ACHN (cell line): Measurements from ENCODE around the gene SPDYE3.
"Not testable (repeated sequence)": the region's sequence is repeated elsewhere in the genome, so short reads cannot be mapped to it uniquely, and the experiment has no call there.

Experiments
- DNase-seq: peaks from one replicate; pipeline ENCODE4 v3.0.0-alpha.2; 2015
- in situ Hi-C: cut with HindIII; loops from 2 replicates; pipeline ENCODE4 v1.10.0; 2017; ENCODE audit warnings: low sequenced_read_pairs, low pct_ligation_motif_present, low pct_unique_long_range_greater_than_20kb

SPDYE3 gene

DNA sequence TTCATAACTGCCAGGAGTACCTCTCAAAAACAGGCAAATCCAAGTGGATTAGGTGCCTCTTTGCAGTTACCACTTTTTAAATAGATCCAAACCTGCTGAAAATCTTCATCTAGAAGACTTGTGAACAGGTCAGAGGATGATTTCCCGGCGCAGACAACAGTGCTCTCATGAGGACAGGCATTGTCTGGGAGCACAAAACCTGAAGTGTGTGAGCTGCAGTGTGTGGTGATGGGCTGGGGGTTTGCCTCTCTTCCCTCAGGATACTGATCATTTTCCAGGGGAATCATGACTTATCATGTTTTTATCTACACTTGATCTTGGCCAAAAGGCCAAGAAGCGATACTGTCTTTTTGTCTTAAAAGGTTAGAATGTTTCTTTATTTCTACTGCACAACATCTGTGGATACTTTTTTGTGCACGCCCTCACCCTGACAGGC is 36.6 kb downstream of the SPDYE3 start:
- DNase-seq, in situ Hi-C loops: not testable (repeated sequence)

DNA sequence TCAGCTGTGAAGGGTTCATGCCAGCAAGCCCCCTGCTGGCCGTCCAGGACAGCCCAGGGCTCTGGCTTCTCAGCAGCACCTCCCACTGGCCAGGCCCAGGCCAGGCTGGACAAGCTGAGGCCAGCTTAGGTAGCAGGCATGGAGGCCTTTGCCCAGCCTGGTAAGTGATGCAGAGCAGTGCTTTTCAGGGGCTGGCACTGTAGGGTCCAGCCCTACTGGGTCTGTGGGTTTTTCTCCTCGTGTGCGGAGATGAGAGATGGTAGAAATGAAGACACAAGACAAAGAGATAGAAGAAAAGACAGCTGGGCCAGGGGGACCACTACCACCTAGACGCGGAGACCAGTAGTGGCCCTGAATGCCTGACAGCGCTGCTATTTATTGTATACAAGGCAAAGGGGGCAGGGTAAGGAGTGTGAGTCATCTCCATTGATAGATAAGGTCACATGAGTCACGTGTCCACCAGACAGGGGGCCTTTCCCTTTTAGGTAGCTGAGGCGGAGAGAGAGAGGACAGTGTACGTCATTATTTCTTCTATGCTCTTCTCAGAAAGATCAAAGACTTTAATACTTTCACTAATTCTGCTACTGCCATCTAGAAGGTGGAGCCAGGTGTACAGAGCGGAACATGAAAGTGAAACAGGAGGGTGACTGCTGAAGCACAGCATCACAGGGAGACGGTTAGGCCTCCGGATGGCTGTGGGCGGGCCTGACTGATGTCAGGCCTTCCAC is 37.2 kb downstream of the SPDYE3 start:
- peak; percentile 77 for DNase-seq
- in situ Hi-C loops, result not testable (repeated sequence)

DNA sequence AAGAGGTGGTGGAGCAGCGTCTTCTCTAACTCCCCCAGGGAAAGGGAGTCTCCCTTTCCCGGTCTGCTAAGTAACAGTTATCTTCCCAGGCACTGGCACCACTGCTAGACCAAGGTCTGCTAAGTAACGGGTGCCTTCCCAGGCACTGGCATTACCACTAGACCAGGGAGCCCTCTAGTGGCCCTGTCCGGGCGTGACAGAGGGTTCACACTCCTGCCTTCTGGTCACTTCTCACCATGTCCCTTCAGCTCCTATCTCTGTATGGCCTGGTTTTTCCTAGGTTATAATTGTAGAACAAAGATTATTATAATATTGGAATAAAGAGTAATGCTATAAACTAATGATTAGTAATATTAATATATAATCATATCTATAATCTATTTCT is 37.8 kb downstream of the SPDYE3 start:
- peak; percentile 74 for DNase-seq

DNA sequence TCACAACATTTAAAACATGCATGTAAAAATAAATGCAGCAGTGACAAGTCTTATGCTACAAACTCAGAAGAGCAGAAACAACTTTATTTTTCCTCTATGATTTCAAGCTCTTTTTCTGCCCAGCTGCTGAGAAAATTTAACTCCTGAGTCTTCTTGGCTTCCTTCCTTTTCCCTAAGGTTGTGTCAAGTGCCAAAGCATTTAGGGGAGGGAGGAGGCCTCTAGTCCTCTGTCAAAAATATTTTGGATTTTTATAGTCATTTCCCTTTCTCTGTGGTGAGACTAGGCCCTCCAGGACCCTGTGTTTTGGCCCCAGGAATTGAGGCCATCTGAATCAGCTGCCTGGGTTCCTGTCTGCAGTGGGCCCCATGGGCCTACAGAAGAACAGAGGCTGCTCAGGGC is 39.4 kb downstream of the SPDYE3 start:
- DNase-seq, result no peak
- in situ Hi-C loops, result no loop called here

More for the DNA sequence above, 37.8 kb downstream of the SPDYE3 start:
- in situ Hi-C loops, result not testable (repeated sequence)

DNA sequence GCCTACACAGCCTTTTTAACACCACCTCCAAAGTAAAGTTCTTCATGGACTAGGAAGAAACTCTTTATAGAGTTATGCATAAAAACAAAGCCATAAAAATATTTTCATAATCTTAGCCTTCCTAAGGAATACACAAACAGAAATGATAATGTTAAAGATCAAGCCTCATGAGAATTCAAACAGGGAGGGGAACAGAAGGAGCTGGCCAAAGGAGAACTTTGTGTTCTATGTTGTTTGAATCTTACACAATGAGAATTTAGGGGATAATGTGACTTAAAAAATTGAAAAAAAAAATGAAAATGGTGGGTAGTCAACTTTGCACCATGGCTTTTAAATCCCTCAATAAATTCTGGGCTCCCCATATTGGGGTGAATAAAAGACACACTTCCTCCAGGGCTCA is 41.3 kb downstream of the SPDYE3 start:
- in situ Hi-C loops, result no loop called here

DNA sequence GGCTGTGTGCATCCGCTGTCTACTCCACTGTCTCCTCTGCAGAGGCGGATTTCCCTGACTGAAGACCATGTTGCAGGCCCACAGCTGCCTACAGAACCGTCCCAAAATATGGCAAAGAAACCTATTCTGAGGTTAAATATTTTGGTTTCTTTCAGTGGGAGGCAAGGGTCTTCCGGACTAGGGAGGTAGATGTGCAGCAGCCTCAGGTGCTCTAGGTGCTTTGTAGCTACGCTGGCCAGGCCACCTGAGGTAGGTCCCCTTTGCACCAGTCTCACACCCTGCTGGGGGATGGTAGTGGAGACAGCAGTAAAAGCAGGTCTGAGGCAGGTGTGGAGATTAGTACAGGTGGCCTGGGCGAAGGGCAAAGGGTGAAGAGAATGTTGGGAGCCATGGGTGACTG is 42.3 kb downstream of the SPDYE3 start:
- in situ Hi-C loops, result no loop called here
- no peak for DNase-seq

More for the DNA sequence above, 41.3 kb downstream of the SPDYE3 start:
- no peak for DNase-seq

DNA sequence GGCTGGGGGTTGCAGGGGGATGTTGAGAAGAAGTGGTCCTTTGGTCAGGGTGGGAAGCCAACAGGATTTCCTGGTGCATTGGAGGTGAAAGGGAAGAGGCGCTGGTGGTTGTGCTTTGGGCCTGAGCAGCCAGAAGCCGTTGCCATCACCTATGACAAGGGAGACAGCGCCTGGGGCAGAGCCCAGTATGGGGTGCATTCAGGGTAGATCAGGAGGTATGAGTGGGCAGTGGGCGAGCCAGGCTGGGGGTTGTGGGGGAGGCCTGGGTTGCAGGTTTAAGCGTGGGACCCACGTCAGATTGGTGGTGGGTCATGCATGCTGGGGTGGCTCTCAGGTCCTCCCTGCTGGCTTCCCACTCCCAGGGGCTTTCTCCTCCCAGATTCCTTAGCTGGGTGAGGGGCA is 44.2 kb downstream of the SPDYE3 start:
- DNase-seq, result no peak
- in situ Hi-C loops, result no loop called here

DNA sequence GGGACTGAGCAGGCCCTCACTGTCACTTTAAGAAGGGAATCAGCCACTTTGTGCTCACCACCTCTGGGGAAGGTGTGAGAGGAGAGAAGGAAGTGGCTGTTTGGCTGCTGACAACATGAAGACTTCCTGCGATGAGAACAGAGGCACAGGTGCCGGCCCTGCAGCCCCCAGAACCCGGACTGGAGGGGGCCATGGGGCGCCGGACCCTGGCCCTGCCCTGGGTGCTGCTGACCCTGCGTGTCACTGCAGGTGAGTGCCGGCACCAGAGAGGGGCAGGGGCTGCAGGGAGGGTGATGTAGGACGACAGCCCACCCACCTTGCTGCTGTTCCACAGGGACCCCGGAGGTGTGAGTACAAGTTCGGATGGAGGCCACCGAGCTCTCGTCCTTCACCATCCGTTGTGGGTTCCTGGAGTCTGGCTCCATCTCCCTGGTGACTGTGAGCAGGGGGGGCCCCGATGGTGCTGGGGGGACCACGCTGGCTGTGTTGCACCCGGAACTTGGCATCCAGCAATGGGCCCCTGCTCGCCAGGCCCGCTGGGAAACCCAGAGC is 44.8 kb downstream of the SPDYE3 start:
- DNase-seq, in situ Hi-C loops: not testable (repeated sequence)

DNA sequence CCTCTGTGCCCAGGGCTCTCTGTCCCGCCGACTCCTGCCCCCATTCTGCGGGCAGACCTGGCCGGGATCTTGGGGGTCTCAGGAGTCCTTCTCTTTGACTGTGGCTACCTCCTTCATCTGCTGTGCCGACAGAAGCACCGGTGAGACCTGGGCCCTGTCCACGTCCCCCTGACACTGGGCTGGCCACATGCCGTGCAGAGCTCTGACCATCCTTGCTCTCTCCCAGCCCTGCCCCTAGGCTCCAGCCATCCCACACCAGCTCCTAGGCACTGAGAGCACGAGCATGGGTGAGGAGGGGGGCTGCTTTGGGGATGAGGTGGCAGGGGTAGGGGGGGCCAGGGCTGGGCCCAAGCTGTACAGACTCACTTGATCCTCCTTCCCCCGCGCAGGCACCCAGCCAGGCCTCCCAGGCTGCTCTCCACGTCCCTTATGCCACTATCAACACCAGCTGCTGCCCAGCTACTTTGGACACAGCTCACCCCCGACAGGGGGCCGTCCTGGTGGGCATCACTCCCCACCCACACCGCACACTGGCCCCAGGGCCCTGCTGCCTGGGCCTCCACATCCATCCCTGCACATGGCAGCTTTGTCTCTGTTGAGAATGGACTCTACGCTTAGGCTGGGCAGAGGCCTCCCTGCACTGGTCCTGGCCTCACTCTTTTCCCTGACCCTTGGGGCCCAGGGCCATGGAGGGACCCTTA is 45.6 kb downstream of the SPDYE3 start:
- in situ Hi-C loops, result no loop called here
- DNase-seq, result no peak

DNA sequence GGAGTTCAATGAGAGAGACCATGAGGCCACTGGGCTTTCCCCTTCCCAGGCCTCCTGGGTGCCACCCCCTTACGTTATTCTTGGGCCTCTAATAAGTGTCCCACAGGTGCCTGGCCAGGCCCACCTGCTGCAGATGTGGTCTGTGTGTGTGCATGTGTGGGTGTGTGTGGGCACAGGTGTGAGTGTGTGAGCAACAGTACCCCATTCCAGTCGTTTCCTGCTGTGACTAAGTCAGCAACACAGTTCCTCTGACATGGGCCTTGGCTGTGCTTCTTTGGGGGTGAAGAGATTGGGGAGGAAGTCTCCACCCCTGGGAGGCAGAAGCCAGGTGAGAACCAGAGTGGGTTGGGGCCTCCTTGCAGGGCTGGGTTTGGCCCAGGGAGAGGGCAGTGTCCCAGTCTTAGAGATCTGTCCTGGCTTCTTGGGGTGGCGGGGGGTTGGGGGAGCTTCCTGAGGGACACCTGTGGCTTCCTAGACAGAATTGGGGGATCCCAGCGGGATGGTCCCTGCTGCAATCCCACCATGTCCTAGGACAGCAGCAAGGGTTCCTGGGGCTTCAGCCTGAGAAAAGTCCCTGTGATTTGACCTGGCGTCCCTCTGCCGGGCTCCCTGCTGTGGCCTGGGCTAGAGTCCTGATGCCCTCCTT is 46.3 kb downstream of the SPDYE3 start:
- DNase-seq, result no peak
- in situ Hi-C loops, result no loop called here

DNA sequence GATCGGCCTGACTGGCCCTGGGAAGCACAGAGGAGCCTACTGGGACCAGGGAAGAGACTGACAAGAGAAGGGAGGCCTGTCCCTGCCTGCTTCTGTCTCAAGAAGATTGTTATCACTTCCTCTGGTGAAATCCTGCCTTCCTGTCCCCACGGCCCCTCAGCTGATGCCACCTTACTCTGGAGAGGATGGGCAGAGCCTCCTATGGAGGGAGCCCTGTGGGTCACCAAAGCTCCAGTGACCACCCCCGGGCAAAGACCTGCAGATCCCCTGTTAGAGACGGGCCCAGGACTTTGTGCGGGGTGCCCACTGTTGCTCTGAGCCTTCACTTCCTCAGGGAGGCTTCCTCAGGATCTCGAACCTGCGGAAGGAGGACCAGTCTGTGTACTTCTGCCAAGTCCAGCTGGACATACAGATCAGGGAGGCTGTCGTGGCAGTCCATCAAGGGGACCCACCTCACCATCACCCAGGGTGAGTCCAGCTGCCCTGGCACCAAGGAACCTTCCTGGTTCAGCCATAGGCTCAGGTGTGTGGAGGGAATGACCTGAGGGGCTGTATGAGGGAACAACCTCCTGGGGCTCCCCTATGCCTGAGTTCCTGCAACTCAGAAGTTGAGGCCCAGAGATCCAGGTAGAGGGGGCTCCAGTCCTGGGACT is 49.0 kb downstream of the SPDYE3 start:
- DNase-seq, result no peak
- in situ Hi-C loops, result no loop called here

DNA sequence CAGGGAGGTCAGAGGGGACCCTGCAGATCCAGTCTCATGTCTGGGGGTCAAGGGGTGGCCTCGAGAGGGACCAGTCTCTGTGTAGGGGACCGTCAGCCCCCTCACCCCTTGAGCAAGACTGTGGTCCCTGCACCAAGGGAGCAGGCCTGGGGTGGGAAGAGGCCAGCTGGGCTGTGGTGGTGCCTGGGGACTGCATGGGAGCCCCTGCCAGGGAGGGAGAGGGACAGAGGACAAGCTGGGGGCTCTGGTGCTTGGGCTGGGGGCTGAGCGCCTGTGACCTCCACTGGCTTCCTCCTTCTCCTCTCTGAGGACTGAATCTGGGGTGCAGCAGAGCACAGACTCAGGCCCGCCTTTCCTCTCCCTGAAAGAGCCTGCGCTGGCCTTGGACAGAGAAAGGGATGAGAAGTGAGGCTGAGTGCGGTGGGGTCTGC is 49.6 kb downstream of the SPDYE3 start:
- in situ Hi-C loops, result no loop called here
- no peak for DNase-seq

DNA sequence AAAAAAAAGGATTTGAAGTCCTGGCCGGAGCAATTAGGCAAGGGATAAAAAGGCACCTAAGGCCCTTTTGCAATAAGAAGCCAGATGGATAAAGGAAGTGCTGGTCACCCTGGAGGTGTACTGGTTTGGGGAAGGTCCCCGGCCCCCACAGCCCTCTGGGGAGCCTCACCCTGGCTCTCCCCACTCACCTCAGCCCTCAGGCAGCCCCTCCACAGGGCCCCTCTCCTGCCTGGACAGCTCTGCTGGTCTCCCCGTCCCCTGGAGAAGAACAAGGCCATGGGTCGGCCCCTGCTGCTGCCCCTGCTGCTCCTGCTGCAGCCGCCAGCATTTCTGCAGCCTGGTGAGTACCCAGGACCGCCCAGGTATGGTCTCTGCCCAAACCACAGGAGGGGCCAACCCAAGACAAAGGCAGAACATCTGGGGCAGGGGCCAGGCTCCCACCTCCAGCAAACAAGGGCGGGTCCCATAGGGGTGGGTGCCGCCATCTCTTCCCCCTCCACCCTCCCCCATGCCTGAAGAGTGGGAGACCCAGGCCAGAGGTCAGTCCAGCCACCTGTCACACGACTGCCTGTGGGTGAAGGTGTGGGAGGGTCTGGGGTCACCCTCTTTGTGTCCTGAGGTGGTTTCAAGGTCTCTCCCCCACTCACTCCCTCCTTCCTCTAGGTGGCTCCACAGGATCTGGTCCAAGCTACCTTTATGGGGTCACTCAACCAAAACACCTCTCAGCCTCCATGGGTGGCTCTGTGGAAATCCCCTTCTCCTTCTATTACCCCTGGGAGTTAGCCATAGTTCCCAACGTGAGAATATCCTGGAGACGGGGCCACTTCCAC is 50.7 kb downstream of the SPDYE3 start, which contains the start of gene PILRB:
TSS of gene PILRB (plus strand) at position 91 of the 830 bp plus-strand sequence. CDS start at position 277, 186 bp downstream.
- no peak for DNase-seq
- in situ Hi-C loops, result no loop called here

DNA sequence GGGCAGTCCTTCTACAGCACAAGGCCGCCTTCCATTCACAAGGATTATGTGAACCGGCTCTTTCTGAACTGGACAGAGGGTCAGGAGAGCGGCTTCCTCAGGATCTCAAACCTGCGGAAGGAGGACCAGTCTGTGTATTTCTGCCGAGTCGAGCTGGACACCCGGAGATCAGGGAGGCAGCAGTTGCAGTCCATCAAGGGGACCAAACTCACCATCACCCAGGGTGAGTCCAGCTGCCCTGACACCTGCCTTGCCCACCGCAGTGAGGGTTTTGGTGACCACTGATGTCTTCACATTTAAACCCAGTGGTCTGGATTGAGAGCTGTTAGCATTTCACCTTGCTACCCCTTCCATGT is 51.3 kb downstream of the SPDYE3 start:
- DNase-seq, result no peak
- in situ Hi-C loops, result no loop called here

DNA sequence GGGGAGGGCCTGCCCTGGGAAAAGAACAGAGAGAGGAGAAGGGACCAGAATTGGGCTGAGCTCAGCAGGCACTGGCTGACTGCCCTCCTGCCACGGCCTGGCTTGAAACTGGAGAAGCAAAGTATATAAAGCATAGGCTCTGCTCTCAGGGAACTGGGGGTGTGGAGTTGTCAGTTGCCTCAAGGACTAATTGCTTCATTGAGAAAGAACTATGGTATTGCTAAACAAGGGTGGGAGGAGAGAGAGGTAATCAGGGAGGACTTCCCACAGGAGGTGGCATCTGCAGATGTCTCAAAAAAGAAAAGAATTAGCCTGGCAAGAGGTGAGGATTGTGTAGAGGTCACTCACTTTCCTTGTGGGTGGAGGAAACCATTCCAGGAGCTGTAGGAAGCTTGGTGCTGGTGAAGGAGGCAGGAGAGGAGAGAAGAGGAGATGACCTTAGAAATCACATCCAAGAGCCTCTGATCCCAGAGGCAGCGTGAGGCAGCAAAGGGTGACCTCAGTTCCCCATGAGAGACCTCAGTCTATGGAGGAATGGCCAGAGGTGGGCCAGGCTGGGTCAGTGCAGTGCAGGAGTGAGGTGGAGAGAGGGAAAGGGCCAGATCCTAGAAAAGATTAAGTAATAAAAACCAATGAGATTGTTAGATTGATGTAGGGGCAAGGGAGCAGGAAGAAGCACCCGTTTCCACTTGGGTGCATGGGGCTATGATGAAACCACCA is 52.8 kb downstream of the SPDYE3 start:
- no peak for DNase-seq
- in situ Hi-C loops, result no loop called here

DNA sequence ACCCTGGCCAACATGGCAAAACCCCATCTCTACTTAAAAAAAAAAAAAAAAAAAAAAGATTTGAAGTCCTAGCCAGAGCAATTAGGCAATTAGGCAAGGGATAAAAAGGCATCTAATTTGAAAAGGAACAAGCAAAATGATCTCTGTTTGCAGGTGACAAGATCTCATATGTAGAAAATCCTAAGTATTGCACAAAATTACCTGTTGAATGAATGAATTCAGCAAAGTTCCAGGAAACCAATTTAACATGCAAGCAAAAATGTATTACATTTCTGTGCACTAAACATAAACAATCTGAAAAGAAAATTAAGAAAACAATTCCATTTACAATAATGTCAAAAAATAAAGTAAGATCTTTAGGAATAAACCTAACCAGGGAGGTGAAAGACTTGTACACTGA is 55.6 kb downstream of the SPDYE3 start:
- in situ Hi-C loops, result no loop called here
- DNase-seq, result no peak

DNA sequence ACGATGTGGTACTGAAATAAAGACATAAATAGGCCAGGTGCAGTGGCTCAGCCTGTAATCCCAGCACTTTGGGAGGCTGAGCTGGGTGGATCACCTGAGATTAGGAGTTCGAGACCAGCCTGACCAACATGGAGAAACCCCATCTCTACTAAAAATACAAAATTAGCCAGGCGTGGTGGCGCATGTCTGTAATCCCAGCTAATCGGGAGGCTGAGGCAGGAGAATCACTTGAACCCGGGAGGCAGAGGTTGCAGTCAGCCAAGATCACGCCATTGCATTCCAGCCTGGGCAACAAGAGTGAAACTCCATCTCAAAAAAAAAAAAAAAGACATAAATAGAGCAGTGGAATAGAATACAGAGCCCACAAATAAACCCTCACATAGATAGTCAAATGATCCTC is 56.3 kb downstream of the SPDYE3 start:
- DNase-seq, in situ Hi-C loops: not testable (repeated sequence)
